Keratinocyte (primary cell): ENCODE data around the gene EYS. TPM values are rescaled to one million over a fixed set of nuclear protein-coding genes. Genes with fewer than 3 reads are reported as not detected.

Experiments used
- DNase-seq: peaks from one replicate; pipeline ENCODE4 v3.0.0-alpha.2; 2011; ENCODE audit warnings: low read depth, missing footprints, low spot score
- FAIRE-seq: peaks from 2 replicates; lab custom pipeline; 2011; peaks lifted over from hg19 to GRCh38; lab: Jason Lieb, UNC
- H2AFZ ChIP-seq: 2 replicates; pipeline ENCODE4 v1.6.0; 2012; ENCODE audit warnings: low read length, control low read depth, inconsistent platforms; ENCODE audit not compliant: control insufficient read depth
- H3K27ac ChIP-seq: 2 replicates; pipeline ENCODE4 v1.5.1; 2011; ENCODE audit warnings: low read length; ENCODE audit not compliant: control insufficient read depth, insufficient read depth
- H3K27me3 ChIP-seq: 3 replicates; pipeline ENCODE4 v1.6.0; 2011; ENCODE audit warnings: low read length; ENCODE audit not compliant: control insufficient read depth, insufficient read depth; ENCODE audit errors: extremely low read depth
- H3K36me3 ChIP-seq, 2 experiments: 2 replicates in 1 of 2; 3 replicates in 1 of 2; pipeline ENCODE4 v1.5.1; 2011; ENCODE audit warnings: low read length in 2 of 2, mild to moderate bottlenecking in 1 of 2; ENCODE audit not compliant: control insufficient read depth in 2 of 2, insufficient read depth in 2 of 2; ENCODE audit errors: extremely low read depth in 1 of 2
- H3K4me1 ChIP-seq: 3 replicates; pipeline ENCODE4 v1.5.1; 2011; ENCODE audit warnings: low read length; ENCODE audit not compliant: control insufficient read depth, insufficient read depth; ENCODE audit errors: extremely low read depth
- H3K4me2 ChIP-seq: 3 replicates; pipeline ENCODE4 v1.6.0; 2011; ENCODE audit warnings: low read depth, low read length; ENCODE audit not compliant: control insufficient read depth, insufficient read depth; ENCODE audit errors: extremely low read depth
- H3K4me3 ChIP-seq, 3 experiments: fragments of 200-600 bp in 1 of 3; sonication (generic) in 1 of 3; 2 replicates in 2 of 3; 3 replicates in 1 of 3; pipeline ENCODE4 v1.5.1; 2011 to 2016; ENCODE audit warnings: low read length in 3 of 3, mild to moderate bottlenecking in 3 of 3, control low read depth in 2 of 3, inconsistent platforms in 1 of 3, low read depth in 1 of 3, mixed read lengths in 1 of 3, mixed run types in 1 of 3, moderate library complexity in 1 of 3; ENCODE audit not compliant: control insufficient read depth in 2 of 3, insufficient read depth in 2 of 3; ENCODE audit errors: extremely low read depth in 1 of 3
- H3K79me2 ChIP-seq: 2 replicates; pipeline ENCODE4 v1.6.0; 2012; ENCODE audit warnings: low read length; ENCODE audit not compliant: control insufficient read depth, insufficient read depth
- H3K9ac ChIP-seq: 3 replicates; pipeline ENCODE4 v1.6.0; 2011; ENCODE audit warnings: low read length; ENCODE audit not compliant: control insufficient read depth, insufficient read depth; ENCODE audit errors: extremely low read depth
- H3K9me1 ChIP-seq: 3 replicates; pipeline ENCODE4 v1.6.0; 2011; ENCODE audit warnings: low read length; ENCODE audit not compliant: control insufficient read depth, insufficient read depth; ENCODE audit errors: extremely low read depth
- H3K9me3 ChIP-seq: 2 replicates; pipeline ENCODE4 v1.5.1; 2012; ENCODE audit warnings: low read depth, low read length; ENCODE audit not compliant: control insufficient read depth
- H4K20me1 ChIP-seq: 3 replicates; pipeline ENCODE4 v1.6.0; 2011; ENCODE audit warnings: low read length; ENCODE audit not compliant: control insufficient read depth, insufficient read depth; ENCODE audit errors: extremely low read depth
- CTCF ChIP-seq, 3 experiments: IDR thresholded peaks in 1 of 3; conservative IDR thresholded peaks in 1 of 3; optimal IDR thresholded peaks in 1 of 3; 2 replicates in 2 of 3; 3 replicates in 1 of 3; pipeline versions ENCODE3 to v1.5.1; 2011; ENCODE audit warnings: low read length in 3 of 3, mild to moderate bottlenecking in 3 of 3, moderate library complexity in 2 of 3, control low read depth in 1 of 3, inconsistent platforms in 1 of 3; ENCODE audit not compliant: insufficient read depth in 2 of 3; ENCODE audit errors: extremely low read depth in 1 of 3
- EZH2 ChIP-seq: IDR thresholded peaks from one replicate; pipeline ENCODE4 v1.6.1; 2012; ENCODE audit warnings: inconsistent platforms, mild to moderate bottlenecking, low read length, moderate library complexity
- dilution Hi-C: fragments of 300-500 bp; cut with MboI; formaldehyde crosslinking; loops from one replicate; pipeline ENCODE4 v1.7.0; 2020; ENCODE audit warnings: low sequenced_read_pairs; ENCODE audit not compliant: extremely low pct_ligation_motif_present
- polyA plus RNA-seq, 5 experiments: library from polyadenylated mRNA; depleted of rRNA in 3 of 5; stranded (reverse) in 3 of 5; stranded (forward) in 1 of 5; unstranded in 1 of 5; fragments of >200 nt; gene quantifications; 1 replicate in 1 of 5; 2 replicates in 3 of 5; 3 replicates in 1 of 5; pipeline versions ENCODE4 v1.2.1 to v1.2.3, GENCODE V29; 2011 to 2012; ENCODE audit warnings: missing spikeins in 2 of 5, low read depth in 1 of 5, low replicate concordance in 1 of 5

EYS gene
- polyA plus RNA-seq, 1 donor (not counting 4 experiments of a cell fraction or from before 2014, with no cell fraction given): 0.34 TPM

GRCh38 chr6:64522859-64523258 lies 1184.2 kb downstream of the EYS start:
- Histone ChIP-seq H3K4me2 (no peak overlapping the region), H3K27ac (no peak overlapping the region), H3K79me2 (no peaks in the 10 kb centered on the region), H3K9ac (no peak overlapping the region), H3K9me3 (no peaks in the 10 kb centered on the region), H2AFZ (no peak overlapping the region), H3K4me1 (peaks cover 4% of the 10 kb centered on the region), H4K20me1 (no peaks in the 10 kb centered on the region), H3K27me3 (no peaks in the 10 kb centered on the region), H3K9me1 (no peaks in the 10 kb centered on the region), H3K36me3 (no peaks in the 10 kb centered on the region), H3K4me3 (no peak overlapping the region)
- dilution Hi-C loops: no loop called here
- FAIRE-seq: no peak
- no peak for TF ChIP-seq CTCF (optimal IDR thresholded peaks at IDR 0.05 in 1 of 3, IDR thresholded peaks at IDR 0.05 in 1 of 3, conservative IDR thresholded peaks at IDR 0.05 in 1 of 3; ENCODE audit: extremely low read depth in 1 of 3, insufficient read depth in 2 of 3, low read length in 3 of 3)
- TF ChIP-seq EZH2: no peak
- no peak for DNase-seq

- Histone ChIP-seq H3K27me3 (no peaks in the 10 kb centered on the region), H3K27ac (no peak overlapping the region), H3K4me2 (peak overlapping the region; percentile 49), H3K79me2 (no peaks in the 10 kb centered on the region), H3K9ac (no peak overlapping the region), H3K9me1 (no peaks in the 10 kb centered on the region), H2AFZ (peak overlapping the region; percentile 69), H3K36me3 (no peaks in the 10 kb centered on the region), H3K4me3 (no peak overlapping the region), H4K20me1 (no peaks in the 10 kb centered on the region), H3K4me1 (peaks cover 4% of the 10 kb centered on the region), H3K9me3 (no peaks in the 10 kb centered on the region)
- TF ChIP-seq EZH2 (no peak), CTCF (optimal IDR thresholded peaks at IDR 0.05 in 1 of 3, IDR thresholded peaks at IDR 0.05 in 1 of 3, conservative IDR thresholded peaks at IDR 0.05 in 1 of 3; ENCODE audit: extremely low read depth in 1 of 3, insufficient read depth in 2 of 3, low read length in 3 of 3) (no peak)
- peak; percentile 36 for DNase-seq
- FAIRE-seq: peak; percentile 88
- dilution Hi-C loops: no loop called here
Measured at GRCh38 chr6:64520050-64520449, 1187.0 kb downstream of the EYS start.
